ENCODE results near the gene CRABP1. TPM values are rescaled to one million over a fixed set of nuclear protein-coding genes. Genes with fewer than 3 reads are reported as not detected.

CRABP1 gene
- total and polyA plus RNA-seq, 10 of the 15 experiments (the other 5 are each of a cell fraction or from before 2014, with no cell fraction given): 0.21 to 0.41 TPM; not detected in 8

GRCh38 chr15:78343276-78344060 lies 3.3 kb downstream of the CRABP1 start:
- FAIRE-seq (no peak), ATAC-seq (no peak), DNase-seq (ENCODE audit: low read depth, low spot score) (no peak)
- H3K4me3 ChIP-seq: no peak overlapping the region
- H3K9ac ChIP-seq (ENCODE audit: control insufficient read depth, insufficient read depth, low read length): no peak overlapping the region
- in situ Hi-C loops (cut with MboI) (no loop called here), intact Hi-C loops (cut with micrococcal nuclease; ENCODE audit: unreplicated experiment) (no loop called here)
- H3K79me2 ChIP-seq (ENCODE audit: control insufficient read depth, insufficient read depth, low read length): no peaks in the 10 kb centered on the region
- no peak overlapping the region for H2AFZ ChIP-seq (ENCODE audit: control insufficient read depth, low read depth, low read length)
- no peak overlapping the region for H3K27ac ChIP-seq (ENCODE audit: control insufficient read depth, insufficient read depth)
- POLR2A ChIA-PET: no interaction called here
- TF ChIP-seq ASH2L (IDR thresholded peaks at IDR 0.05; ENCODE audit: borderline replicate concordance, low read depth) (no peak), MTA2 (IDR thresholded peaks at IDR 0.05; ENCODE audit: low read depth) (no peak), RCOR1 (conservative IDR thresholded peaks at IDR 0.05; ENCODE audit: low read depth, low read length) (no peak)
- H3K27me3 ChIP-seq (replicated peaks in 1 of 2; ENCODE audit: control insufficient read depth in 2 of 2, insufficient read depth in 2 of 2, low read length in 1 of 2): peaks cover 11 to 14% of the 10 kb centered on the region in 2 experiments
- no peaks in the 10 kb centered on the region for H3K36me3 ChIP-seq (ENCODE audit: control insufficient read depth in 2 of 2, insufficient read depth in 2 of 2, low read length in 1 of 2)
- CTCF ChIA-PET: interaction anchor here (0.6 to 0.7 kb wide), 2 partner anchors 11 to 172 kb away, joined by 3 read pairs; no protein-coding TSS in a partner anchor
- H4K20me1 ChIP-seq (ENCODE audit: control insufficient read depth, insufficient read depth): no peaks in the 10 kb centered on the region
- no TSS peak for BruUV-seq (replicated peaks)
- SMC1A ChIA-PET (ENCODE audit: uncharacterized antibody, unreplicated experiment): no interaction called here
- RAD21 ChIA-PET (ENCODE audit: unreplicated experiment): no interaction called here
- no peak overlapping the region for H3K4me2 ChIP-seq (ENCODE audit: control insufficient read depth, insufficient read depth)
- H3K4me1 ChIP-seq (ENCODE audit: control insufficient read depth, insufficient read depth, low read length): no peaks in the 10 kb centered on the region
- 36% methylated on average over 12 of the region's 12 CpGs for WGBS (ENCODE audit: insufficient coverage, insufficient replicate concordance, low lambda C conversion rate, missing lambda C conversion rate)
- H3K9me3 ChIP-seq (replicated peaks; ENCODE audit: control insufficient read depth, insufficient read depth, low read length): no peaks in the 10 kb centered on the region

- 48% methylated on average over 9 of the region's 9 CpGs for WGBS (ENCODE audit: insufficient coverage, insufficient replicate concordance, low lambda C conversion rate, missing lambda C conversion rate)
- FAIRE-seq (no peak), ATAC-seq (no peak), DNase-seq (ENCODE audit: low read depth, low spot score) (no peak)
- TF ChIP-seq MYC (IDR thresholded peaks at IDR 0.05; ENCODE audit: insufficient read depth, insufficient read length, insufficient replicate concordance, low read length, severe bottlenecking) (no peak), MTA3 (IDR thresholded peaks at IDR 0.05; ENCODE audit: borderline replicate concordance, low read length) (no peak)
- no peaks in the 10 kb centered on the region for H3K9me3 ChIP-seq (replicated peaks; ENCODE audit: control insufficient read depth, insufficient read depth, low read length)
- H3K4me1 ChIP-seq (ENCODE audit: control insufficient read depth, insufficient read depth, low read length): no peaks in the 10 kb centered on the region
- H2AFZ ChIP-seq (ENCODE audit: control insufficient read depth, low read depth, low read length): no peak overlapping the region
- H3K27ac ChIP-seq (ENCODE audit: control insufficient read depth, insufficient read depth): no peak overlapping the region
- in situ Hi-C loops (cut with MboI): no loop called here
- H3K4me3 ChIP-seq: no peak overlapping the region
- no peak overlapping the region for H3K9ac ChIP-seq (ENCODE audit: control insufficient read depth, insufficient read depth, low read length)
- H4K20me1 ChIP-seq (ENCODE audit: control insufficient read depth, insufficient read depth): no peaks in the 10 kb centered on the region
- SMC1A ChIA-PET (ENCODE audit: uncharacterized antibody, unreplicated experiment): interaction anchor here (1.2 kb wide), 1 partner anchor 12 kb away, joined by 3 read pairs; no protein-coding TSS in a partner anchor
- H3K36me3 ChIP-seq (ENCODE audit: control insufficient read depth in 2 of 2, insufficient read depth in 2 of 2, low read length in 1 of 2): no peaks in the 10 kb centered on the region
- no TSS peak for BruUV-seq (replicated peaks)
- RAD21 ChIA-PET (ENCODE audit: unreplicated experiment): no interaction called here
- no peak overlapping the region for H3K4me2 ChIP-seq (ENCODE audit: control insufficient read depth, insufficient read depth)
- CTCF ChIA-PET: no interaction called here
- POLR2A ChIA-PET: no interaction called here
- peaks cover 7 to 9% of the 10 kb centered on the region in 2 experiments for H3K27me3 ChIP-seq (replicated peaks in 1 of 2; ENCODE audit: control insufficient read depth in 2 of 2, insufficient read depth in 2 of 2, low read length in 1 of 2)
- intact Hi-C loops (cut with micrococcal nuclease; ENCODE audit: unreplicated experiment): no loop called here
- no peaks in the 10 kb centered on the region for H3K79me2 ChIP-seq (ENCODE audit: control insufficient read depth, insufficient read depth, low read length)
Observed at GRCh38 chr15:78345396-78346125, 5.4 kb downstream of the CRABP1 start.

Data from GM12878 (cell line).